MM.1S (cell line): ENCODE data around the gene ARFGAP1.

Experiments
- DNase-seq: peaks from one replicate; pipeline ENCODE4 v3.0.0-alpha.2; 2015
- H2AFZ ChIP-seq: fragments of 300-600 bp; sonication (generic); 2 replicates; pipeline ENCODE4 v1.6.0; 2016; ENCODE audit warnings: antibody characterized with exemption, low read length
- H3F3A ChIP-seq: fragments of 300-600 bp; sonication (generic); 2 replicates; pipeline ENCODE4 v1.6.1; 2016; ENCODE audit warnings: mild to moderate bottlenecking, antibody characterized with exemption, low read length, moderate library complexity, mixed read lengths; ENCODE audit not compliant: insufficient read depth
- H3K27ac ChIP-seq: fragments of 300-600 bp; sonication (generic); 2 replicates; pipeline ENCODE4 v1.5.1; 2016; ENCODE audit warnings: mild to moderate bottlenecking, low read length
- H3K27me3 ChIP-seq: fragments of 300-600 bp; sonication (generic); replicated peaks from 2 replicates; pipeline ENCODE4 v1.6.0; 2016; ENCODE audit warnings: low read length; ENCODE audit not compliant: insufficient read depth
- H3K36me3 ChIP-seq: fragments of 300-600 bp; sonication (generic); replicated peaks from 2 replicates; pipeline ENCODE4 v1.6.1; 2016; ENCODE audit warnings: mild to moderate bottlenecking, low read length, mixed read lengths; ENCODE audit not compliant: insufficient read depth
- H3K4me1 ChIP-seq: fragments of 300-600 bp; sonication (generic); 2 replicates; pipeline ENCODE4 v1.6.1; 2016; ENCODE audit warnings: low read length, mixed read lengths
- H3K4me2 ChIP-seq: fragments of 300-600 bp; sonication (generic); 2 replicates; pipeline ENCODE4 v1.6.0; 2016; ENCODE audit warnings: low read depth, low read length
- H3K4me3 ChIP-seq: fragments of 300-600 bp; sonication (generic); 2 replicates; pipeline ENCODE4 v1.5.1; 2016; ENCODE audit warnings: low read length, mixed read lengths
- H3K79me2 ChIP-seq: fragments of 300-600 bp; sonication (generic); 2 replicates; pipeline ENCODE4 v1.6.1; 2016; ENCODE audit warnings: mixed run types, low read length, mixed read lengths
- H3K9ac ChIP-seq: fragments of 300-600 bp; sonication (generic); 2 replicates; pipeline ENCODE4 v1.6.1; 2016; ENCODE audit warnings: low read length, mixed read lengths
- H3K9me2 ChIP-seq: fragments of 300-600 bp; sonication (generic); replicated peaks from 2 replicates; pipeline ENCODE4 v1.6.1; 2016; ENCODE audit warnings: mild to moderate bottlenecking, low read length, mixed read lengths; ENCODE audit not compliant: insufficient read depth
- H3K9me3 ChIP-seq: fragments of 300-600 bp; sonication (generic); replicated peaks from 2 replicates; pipeline ENCODE4 v1.6.1; 2016; ENCODE audit warnings: mild to moderate bottlenecking, low read length, mixed read lengths; ENCODE audit not compliant: insufficient read depth
- H4K20me1 ChIP-seq: fragments of 300-600 bp; sonication (generic); 2 replicates; pipeline ENCODE4 v1.6.1; 2016; ENCODE audit warnings: mild to moderate bottlenecking, low read length, moderate library complexity, mixed read lengths; ENCODE audit not compliant: insufficient read depth
- CTCF ChIP-seq: fragments of 300-600 bp; sonication (generic); IDR thresholded peaks from 2 replicates; pipeline ENCODE4 v1.5.1; 2016; ENCODE audit warnings: antibody characterized with exemption, low read length, mixed read lengths
- EZH2 ChIP-seq: fragments of 300-600 bp; sonication (generic); optimal IDR thresholded peaks from 2 replicates; pipeline ENCODE3; 2017; ENCODE audit warnings: low read depth, mild to moderate bottlenecking, antibody characterized with exemption, low read length, mixed read lengths
- EZH2phosphoT487 ChIP-seq: fragments of 300-600 bp; sonication (generic); IDR thresholded peaks from 2 replicates; pipeline ENCODE4 v1.6.1; 2018; ENCODE audit warnings: antibody characterized with exemption, low read length

ARFGAP1 gene

GRCh38 chr20:63329331-63330083 lies 56.9 kb downstream of the ARFGAP1 start:
- H3K27me3 ChIP-seq = peaks cover 65% of the 10 kb centered on the region
- TF ChIP-seq EZH2phosphoT487 = no peak
- H3K36me3 ChIP-seq = no peaks in the 10 kb centered on the region
- no peaks in the 10 kb centered on the region for H3K79me2 ChIP-seq
- no peak for DNase-seq
- H4K20me1 ChIP-seq = no peaks in the 10 kb centered on the region
- no peaks in the 10 kb centered on the region for H3F3A ChIP-seq
- H3K4me2 ChIP-seq = no peak overlapping the region
- no peaks in the 10 kb centered on the region for H3K9me2 ChIP-seq
- no peak overlapping the region for H2AFZ ChIP-seq
- no peak overlapping the region for H3K27ac ChIP-seq
- no peak overlapping the region for H3K9ac ChIP-seq
- H3K4me1 ChIP-seq = no peaks in the 10 kb centered on the region
- H3K4me3 ChIP-seq = no peak overlapping the region
- H3K9me3 ChIP-seq = no peaks in the 10 kb centered on the region

DNA sequence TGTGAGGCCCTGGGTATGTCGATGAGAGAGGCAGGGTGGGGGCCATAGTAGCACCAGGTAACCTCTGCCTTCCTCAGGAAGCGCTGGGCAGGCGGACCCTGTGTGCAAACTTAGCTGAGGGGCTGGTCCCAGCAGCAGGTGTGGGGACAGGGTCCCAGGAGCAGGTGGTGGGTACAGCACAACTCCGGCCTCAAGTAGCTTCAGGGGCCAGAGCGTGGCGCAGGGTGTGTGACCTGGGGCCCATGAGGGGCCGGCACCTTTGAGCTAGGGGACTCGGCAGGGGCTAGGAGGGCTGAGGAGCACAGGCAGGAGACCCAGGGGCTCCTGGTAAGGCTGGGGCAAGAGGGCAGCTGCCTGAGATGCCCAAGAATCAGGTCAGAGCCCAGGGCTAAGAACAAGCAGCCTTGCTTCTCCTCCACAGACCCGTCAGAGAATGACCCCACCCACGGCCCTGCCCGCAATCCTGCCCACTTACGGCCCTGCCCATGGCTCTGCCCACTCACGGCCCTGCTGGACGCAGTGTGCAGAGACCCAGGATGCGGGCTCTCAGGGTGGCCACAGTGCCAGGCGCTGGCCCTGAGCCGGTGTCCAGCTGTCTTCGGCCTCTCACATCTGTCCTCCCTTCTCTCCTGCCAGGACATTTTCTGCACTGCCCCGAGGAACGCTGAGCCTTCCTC lies 57.6 kb downstream of the ARFGAP1 start:
- Histone ChIP-seq H3K4me3 (no peak overlapping the region), H3K4me2 (no peak overlapping the region), H3K9me3 (no peaks in the 10 kb centered on the region), H4K20me1 (no peaks in the 10 kb centered on the region), H3K9me2 (no peaks in the 10 kb centered on the region), H3K9ac (no peak overlapping the region), H3K27ac (no peak overlapping the region), H3K36me3 (no peaks in the 10 kb centered on the region), H3K27me3 (peaks cover 65% of the 10 kb centered on the region), H2AFZ (no peak overlapping the region), H3F3A (no peaks in the 10 kb centered on the region), H3K79me2 (no peaks in the 10 kb centered on the region), H3K4me1 (no peaks in the 10 kb centered on the region)
- TF ChIP-seq EZH2phosphoT487 (no peak), EZH2 (no peak), CTCF (no peak)
- DNase-seq = no peak

DNA sequence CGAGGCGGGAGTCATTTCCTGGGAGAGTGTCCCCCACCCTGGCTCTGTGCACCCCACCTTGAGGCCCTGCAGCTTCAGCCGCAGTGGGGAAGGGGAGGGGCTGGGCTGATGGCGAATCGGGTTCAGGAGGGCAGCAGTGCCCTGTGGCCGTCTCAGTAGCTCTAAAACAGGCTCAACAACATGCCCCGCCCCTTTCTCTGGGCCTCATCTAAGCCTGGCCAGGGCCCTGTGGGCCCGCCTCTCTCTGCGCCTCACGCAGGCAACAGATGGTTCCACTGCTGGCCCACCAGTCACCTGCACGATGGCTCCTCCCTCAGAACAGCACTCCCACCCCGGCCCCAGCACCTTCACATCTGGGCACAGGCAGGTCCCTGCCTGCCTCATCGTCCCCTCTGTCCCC lies 58.3 kb downstream of the ARFGAP1 start:
- Histone ChIP-seq H3K9ac (no peak overlapping the region), H3K4me3 (no peak overlapping the region), H3K9me3 (no peaks in the 10 kb centered on the region), H3K4me2 (no peak overlapping the region), H3K27ac (no peak overlapping the region), H3K4me1 (no peaks in the 10 kb centered on the region), H3K9me2 (no peaks in the 10 kb centered on the region), H3K27me3 (peaks cover 72% of the 10 kb centered on the region), H3K79me2 (no peaks in the 10 kb centered on the region), H4K20me1 (no peaks in the 10 kb centered on the region), H3K36me3 (no peaks in the 10 kb centered on the region), H3F3A (no peaks in the 10 kb centered on the region), H2AFZ (no peak overlapping the region)
- no peak for TF ChIP-seq CTCF
- no peak for TF ChIP-seq EZH2
- TF ChIP-seq EZH2phosphoT487 = no peak
- DNase-seq = no peak
